Measurements from ENCODE around the gene CAMKV.

DNA sequence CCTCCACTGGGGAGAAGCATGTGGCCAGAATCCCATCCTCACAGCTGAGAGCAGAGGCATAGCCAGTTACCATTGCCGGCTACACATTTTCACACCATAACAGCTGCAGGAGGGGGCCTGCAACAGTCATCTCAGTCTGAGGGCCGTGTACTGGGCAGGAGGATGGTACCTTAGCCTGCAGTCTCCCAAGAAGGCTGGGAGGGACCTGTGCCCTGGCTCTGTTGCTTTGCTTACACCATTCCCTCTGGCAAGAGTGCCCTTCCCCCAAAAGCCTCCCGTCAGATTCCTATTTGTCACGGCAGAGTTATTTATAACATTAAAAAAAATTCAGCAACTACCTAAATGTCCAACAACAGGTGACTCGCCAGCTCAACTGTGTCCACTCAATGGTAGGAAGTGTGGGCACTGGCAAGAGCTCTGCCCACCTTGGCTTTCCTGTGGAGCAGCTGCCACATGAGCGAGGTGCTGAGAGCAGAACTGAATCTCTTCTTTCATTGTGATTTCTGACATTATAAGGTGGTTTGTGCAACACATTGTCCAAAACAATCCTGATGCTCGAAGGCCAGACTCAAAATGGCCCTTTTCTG is 4.4 kb downstream of the CAMKV start:
- TF ChIP-seq CTCF (IDR thresholded peaks at IDR 0.05) (no peak), EZH2 (IDR thresholded peaks at IDR 0.05) (no peak)
